ENCODE measurements around the gene CAMK2G. TPM values are rescaled to one million over a fixed set of nuclear protein-coding genes. Genes with fewer than 3 reads are reported as not detected.
A peak's percentile ranks its signal among the peaks of the same experiment; 100 is the strongest.

Gene CAMK2G
- total RNA-seq, 5 donors from 2014 or later (not counting 1 experiment from before 2014, with no cell fraction given): 50.6 to 59.9 (median 55.5) TPM

DNA sequence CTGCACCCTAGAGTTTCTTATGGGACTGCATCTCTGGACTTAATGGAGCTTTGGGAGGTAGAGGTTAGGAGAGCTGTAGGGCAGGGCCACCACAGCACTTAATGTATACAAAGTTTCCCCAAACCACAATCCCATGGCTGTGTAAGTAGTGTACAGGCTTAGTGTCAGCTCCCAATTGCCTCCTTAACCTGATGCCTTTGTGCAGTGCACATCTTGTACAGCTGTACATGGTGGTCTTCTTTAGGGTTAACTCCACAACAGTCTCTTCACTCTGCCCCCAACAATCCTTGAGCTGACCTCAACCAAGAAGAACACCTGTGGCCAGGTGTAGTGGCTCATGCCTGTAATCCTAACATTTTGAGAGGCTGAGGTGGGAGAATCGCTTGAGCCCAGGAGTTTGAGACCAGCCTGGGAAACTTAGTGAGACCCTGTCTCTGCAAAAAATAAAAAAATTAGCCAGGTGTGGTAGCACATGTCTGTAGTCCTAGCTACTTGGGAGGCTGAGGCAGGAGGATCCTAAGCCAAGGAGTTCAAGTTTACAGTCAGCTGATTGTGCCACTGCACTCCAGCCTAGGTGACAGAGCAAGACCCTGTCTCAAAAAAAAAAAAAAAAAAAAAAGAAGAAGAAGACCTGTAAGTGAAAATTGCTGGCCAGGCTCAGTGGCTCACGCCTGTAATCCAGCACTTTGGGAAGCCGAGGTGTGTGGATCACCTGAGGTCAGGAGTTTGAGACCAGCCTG, 43.4 kb upstream of the CAMK2G start:
- Histone ChIP-seq H3K4me3 (ENCODE audit: control insufficient read depth in 1 of 2, extremely low read depth in 1 of 2, low read length in 1 of 2) (no peak overlapping the region), H3K27me3 (replicated peaks in 1 of 2; ENCODE audit: control insufficient read depth in 2 of 2, extremely low read depth in 1 of 2, insufficient read depth in 2 of 2, low read length in 1 of 2) (peaks cover 0 to 40% of the 10 kb centered on the region in 2 experiments), H3K9me3 (peaks cover 2% of the 10 kb centered on the region), H3K27ac (ENCODE audit: low read length) (no peak overlapping the region), H3K36me3 (ENCODE audit: control insufficient read depth in 2 of 2, extremely low read depth in 1 of 2, insufficient read depth in 1 of 2, low read length in 1 of 2) (no peaks in the 10 kb centered on the region), H3K4me1 (ENCODE audit: control insufficient read depth in 1 of 2, extremely low read depth in 1 of 2, insufficient read depth in 2 of 2, low read length in 2 of 2) (peaks cover 11 to 33% of the 10 kb centered on the region in 2 experiments)
- no peak for DNase-seq
- Mint-ChIP-seq H3K27ac (no peak overlapping the region), H3K4me1 (peaks cover 23 to 34% (median 27%) of the 10 kb centered on the region in 3 donors), H3K27me3 (peaks cover 11 to 26% of the 10 kb centered on the region in 2 donors), H3K9me3 (peaks cover 0 to 5% (median 0%) of the 10 kb centered on the region in 3 donors), H3K4me3 (no peak overlapping the region), H3K36me3 (no peaks in the 10 kb centered on the region)
- ChIA-PET CTCF (interaction anchor here in 1 of 2 donors (0.5 to 0.6 kb wide), 2 partner anchors 9 to 20 kb away, joined by 3 to 4 read pairs; no protein-coding TSS in a partner anchor), POLR2A (interaction anchor here in 1 of 2 donors (0.5 kb wide), 1 partner anchor 168 kb away, joined by 3 read pairs; no protein-coding TSS in a partner anchor)
- no peak for ATAC-seq (replicated peaks in 1 of 4)
- WGBS (ENCODE audit: insufficient coverage): no CpG with 5 or more reads among the region's 3 CpGs

DNA sequence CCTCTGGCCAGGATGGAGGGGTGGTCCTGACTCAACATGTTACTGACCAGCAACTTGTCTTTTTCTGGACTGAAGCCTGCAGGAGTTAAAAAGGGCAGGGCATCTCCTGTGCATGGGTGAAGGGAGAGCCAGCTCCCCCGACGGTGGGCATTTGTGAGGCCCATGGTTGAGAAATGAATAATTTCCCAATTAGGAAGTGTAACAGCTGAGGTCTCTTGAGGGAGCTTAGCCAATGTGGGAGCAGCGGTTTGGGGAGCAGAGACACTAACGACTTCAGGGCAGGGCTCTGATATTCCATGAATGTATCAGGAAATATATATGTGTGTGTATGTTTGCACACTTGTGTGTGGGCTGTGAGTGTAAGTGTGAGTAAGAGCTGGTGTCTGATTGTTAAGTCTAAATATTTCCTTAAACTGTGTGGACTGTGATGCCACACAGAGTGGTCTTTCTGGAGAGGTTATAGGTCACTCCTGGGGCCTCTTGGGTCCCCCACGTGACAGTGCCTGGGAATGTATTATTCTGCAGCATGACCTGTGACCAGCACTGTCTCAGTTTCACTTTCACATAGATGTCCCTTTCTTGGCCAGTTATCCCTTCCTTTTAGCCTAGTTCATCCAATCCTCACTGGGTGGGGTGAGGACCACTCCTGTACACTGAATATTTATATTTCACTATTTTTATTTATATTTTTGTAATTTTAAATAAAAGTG, 42.6 kb upstream of the CAMK2G start:
- POLR2A ChIA-PET: interaction anchor here in 1 of 2 donors (0.7 kb wide), 1 partner anchor 14 kb away, joined by 3 read pairs; no protein-coding TSS in a partner anchor

DNA sequence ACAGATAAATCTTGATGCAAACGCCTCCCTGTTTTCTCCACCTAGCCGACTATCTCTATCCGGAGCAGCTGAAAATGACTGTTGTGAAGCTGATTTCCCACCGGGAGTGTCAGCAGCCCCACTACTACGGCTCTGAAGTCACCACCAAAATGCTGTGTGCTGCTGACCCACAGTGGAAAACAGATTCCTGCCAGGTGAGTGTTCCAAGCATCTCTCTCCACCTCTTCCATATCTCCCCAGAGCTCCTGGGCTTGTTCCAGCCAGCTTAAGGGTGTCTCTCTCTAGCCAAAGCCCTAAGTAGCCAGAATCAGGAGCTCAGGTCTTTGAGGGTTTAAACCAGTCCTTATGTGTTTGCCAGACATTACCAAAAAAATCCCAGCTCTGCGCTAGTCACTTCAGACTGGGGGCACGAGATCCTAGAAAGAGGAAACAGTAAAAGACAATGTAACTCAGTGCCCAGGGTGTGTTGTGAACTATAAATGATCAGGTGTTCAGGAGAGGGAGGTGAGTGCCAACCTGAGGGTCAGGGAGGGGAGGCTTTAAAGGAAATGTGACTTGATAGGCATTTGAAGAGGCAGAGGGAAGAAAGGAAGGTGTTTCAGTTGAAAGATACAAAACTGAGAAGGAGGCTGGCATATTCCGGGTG, 41.0 kb upstream of the CAMK2G start:
- H3K9me3 Mint-ChIP-seq: peaks cover 0 to 5% (median 0%) of the 10 kb centered on the region in 3 donors
- WGBS (ENCODE audit: insufficient coverage): 95% methylated on average over 8 of the region's 8 CpGs
- Histone ChIP-seq H3K27ac (ENCODE audit: low read length) (no peak overlapping the region), H3K4me1 (ENCODE audit: control insufficient read depth in 1 of 2, extremely low read depth in 1 of 2, insufficient read depth in 2 of 2, low read length in 2 of 2) (peaks cover 3 to 24% of the 10 kb centered on the region in 2 experiments), H3K4me3 (ENCODE audit: control insufficient read depth in 1 of 2, extremely low read depth in 1 of 2, low read length in 1 of 2) (no peak overlapping the region), H3K27me3 (replicated peaks in 1 of 2; ENCODE audit: control insufficient read depth in 2 of 2, extremely low read depth in 1 of 2, insufficient read depth in 2 of 2, low read length in 1 of 2) (peaks cover 0 to 56% of the 10 kb centered on the region in 2 experiments), H3K36me3 (ENCODE audit: control insufficient read depth in 2 of 2, extremely low read depth in 1 of 2, insufficient read depth in 1 of 2, low read length in 1 of 2) (no peaks in the 10 kb centered on the region), H3K9me3 (peaks cover 2% of the 10 kb centered on the region)
- peaks cover 19 to 32% (median 22%) of the 10 kb centered on the region in 3 donors for H3K4me1 Mint-ChIP-seq
- DNase-seq: no peak
- POLR2A ChIA-PET: no interaction called here
- peaks cover 27 to 39% of the 10 kb centered on the region in 2 donors for H3K27me3 Mint-ChIP-seq
- no peak overlapping the region for H3K27ac Mint-ChIP-seq
- CTCF ChIA-PET: no interaction called here
- H3K36me3 Mint-ChIP-seq: no peaks in the 10 kb centered on the region
- no peak overlapping the region for H3K4me3 Mint-ChIP-seq
- ATAC-seq (replicated peaks in 1 of 4): no peak

More for the DNA sequence above, 42.6 kb upstream of the CAMK2G start:
- H3K27me3 Mint-ChIP-seq: peaks cover 15 to 29% of the 10 kb centered on the region in 2 donors
- ATAC-seq (replicated peaks in 1 of 4) (no peak), DNase-seq (no peak)
- H3K4me3 Mint-ChIP-seq: no peak overlapping the region
- peaks cover 16 to 28% (median 21%) of the 10 kb centered on the region in 3 donors for H3K4me1 Mint-ChIP-seq
- no peaks in the 10 kb centered on the region for H3K36me3 Mint-ChIP-seq
- peaks cover 5 to 26% of the 10 kb centered on the region in 2 experiments for H3K4me1 ChIP-seq (ENCODE audit: control insufficient read depth in 1 of 2, extremely low read depth in 1 of 2, insufficient read depth in 2 of 2, low read length in 2 of 2)
- 73% methylated on average over 5 of the region's 5 CpGs for WGBS (ENCODE audit: insufficient coverage)
- H3K4me3 ChIP-seq (ENCODE audit: control insufficient read depth in 1 of 2, extremely low read depth in 1 of 2, low read length in 1 of 2): no peak overlapping the region
- H3K9me3 ChIP-seq: peaks cover 2% of the 10 kb centered on the region
- H3K36me3 ChIP-seq (ENCODE audit: control insufficient read depth in 2 of 2, extremely low read depth in 1 of 2, insufficient read depth in 1 of 2, low read length in 1 of 2): no peaks in the 10 kb centered on the region
- H3K27ac Mint-ChIP-seq: no peak overlapping the region
- H3K27ac ChIP-seq (ENCODE audit: low read length): no peak overlapping the region
- H3K9me3 Mint-ChIP-seq: peaks cover 0 to 5% (median 0%) of the 10 kb centered on the region in 3 donors
- peaks cover 0 to 48% of the 10 kb centered on the region in 2 experiments for H3K27me3 ChIP-seq (replicated peaks in 1 of 2; ENCODE audit: control insufficient read depth in 2 of 2, extremely low read depth in 1 of 2, insufficient read depth in 2 of 2, low read length in 1 of 2)
- CTCF ChIA-PET: interaction anchor here in 1 of 2 donors (0.5 kb wide), 1 partner anchor 142 kb away, joined by 3 read pairs; no protein-coding TSS in a partner anchor

DNA sequence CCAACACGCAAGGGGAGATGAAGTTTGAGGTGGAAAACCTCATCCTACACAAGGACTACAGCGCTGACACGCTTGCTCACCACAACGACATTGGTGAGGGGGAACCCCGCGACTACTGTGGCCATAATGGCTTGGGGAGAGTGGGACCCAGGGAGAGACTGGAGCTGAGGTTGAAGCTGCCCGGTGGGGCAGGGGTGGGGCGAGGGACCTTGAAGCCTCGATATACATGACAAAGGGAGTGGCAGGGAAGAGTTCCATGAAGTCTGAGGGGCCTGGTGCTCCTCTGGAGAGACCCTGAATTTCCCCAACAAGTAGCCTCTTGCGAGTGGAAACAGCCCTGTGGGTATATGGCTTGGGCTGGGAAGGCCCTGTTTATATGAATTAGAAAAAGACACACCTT, 39.7 kb upstream of the CAMK2G start:
- Mint-ChIP-seq H3K27ac (no peak overlapping the region), H3K36me3 (no peaks in the 10 kb centered on the region), H3K9me3 (peaks cover 0 to 5% (median 0%) of the 10 kb centered on the region in 3 donors), H3K27me3 (peaks cover 37 to 44% of the 10 kb centered on the region in 2 donors), H3K4me1 (peaks cover 19 to 32% (median 27%) of the 10 kb centered on the region in 3 donors), H3K4me3 (no peak overlapping the region)
- WGBS (ENCODE audit: insufficient coverage): 96% methylated on average over 5 of the region's 10 CpGs
- peaks cover 2% of the 10 kb centered on the region for H3K9me3 ChIP-seq
- no peaks in the 10 kb centered on the region for H3K36me3 ChIP-seq (ENCODE audit: control insufficient read depth in 2 of 2, extremely low read depth in 1 of 2, insufficient read depth in 1 of 2, low read length in 1 of 2)
- no peak overlapping the region for H3K4me3 ChIP-seq (ENCODE audit: control insufficient read depth in 1 of 2, extremely low read depth in 1 of 2, low read length in 1 of 2)
- ATAC-seq (replicated peaks in 1 of 4) (no peak), DNase-seq (no peak)
- peaks cover 0 to 24% of the 10 kb centered on the region in 2 experiments for H3K4me1 ChIP-seq (ENCODE audit: control insufficient read depth in 1 of 2, extremely low read depth in 1 of 2, insufficient read depth in 2 of 2, low read length in 2 of 2)
- POLR2A ChIA-PET: no interaction called here
- CTCF ChIA-PET: no interaction called here
- H3K27ac ChIP-seq (ENCODE audit: low read length): no peak overlapping the region
- H3K27me3 ChIP-seq (replicated peaks in 1 of 2; ENCODE audit: control insufficient read depth in 2 of 2, extremely low read depth in 1 of 2, insufficient read depth in 2 of 2, low read length in 1 of 2): peaks cover 0 to 60% of the 10 kb centered on the region in 2 experiments

DNA sequence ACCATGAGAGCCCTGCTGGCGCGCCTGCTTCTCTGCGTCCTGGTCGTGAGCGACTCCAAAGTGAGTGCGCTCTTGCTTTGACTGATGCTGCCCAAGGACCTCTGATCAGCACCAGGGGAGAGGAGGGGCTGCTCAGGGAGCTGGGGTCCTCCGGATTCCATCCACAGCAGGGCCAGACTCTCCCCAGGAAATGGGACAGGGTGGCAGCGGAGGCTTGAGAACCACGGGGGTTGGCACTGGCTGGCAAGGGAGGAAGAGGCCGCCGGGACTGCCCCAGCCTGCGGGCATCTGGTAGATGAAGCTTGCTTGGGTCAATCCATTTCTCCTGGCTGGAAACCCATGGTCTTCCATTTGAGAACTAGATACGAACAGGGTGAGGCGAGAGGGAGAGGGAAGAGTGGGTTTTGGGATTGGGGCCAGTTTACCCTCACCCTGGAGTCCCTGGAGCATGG, 37.2 kb upstream of the CAMK2G start:
- no peak for ATAC-seq (replicated peaks in 1 of 4)
- Mint-ChIP-seq H3K27ac (no peak overlapping the region), H3K9me3 (no peaks in the 10 kb centered on the region), H3K4me3 (peak overlapping the region; percentile 84 to 86 (median 85)), H3K27me3 (peaks cover 53 to 59% of the 10 kb centered on the region in 2 donors), H3K36me3 (no peaks in the 10 kb centered on the region), H3K4me1 (peaks cover 29 to 37% (median 34%) of the 10 kb centered on the region in 3 donors)
- Histone ChIP-seq H3K27ac (ENCODE audit: low read length) (no peak overlapping the region), H3K4me3 (ENCODE audit: control insufficient read depth in 1 of 2, extremely low read depth in 1 of 2, low read length in 1 of 2) (peak overlapping the region; percentile 35 to 52), H3K27me3 (replicated peaks in 1 of 2; ENCODE audit: control insufficient read depth in 2 of 2, extremely low read depth in 1 of 2, insufficient read depth in 2 of 2, low read length in 1 of 2) (peaks cover 0 to 79% of the 10 kb centered on the region in 2 experiments), H3K4me1 (ENCODE audit: control insufficient read depth in 1 of 2, extremely low read depth in 1 of 2, insufficient read depth in 2 of 2, low read length in 2 of 2) (peaks cover 0 to 38% of the 10 kb centered on the region in 2 experiments), H3K9me3 (no peaks in the 10 kb centered on the region), H3K36me3 (ENCODE audit: control insufficient read depth in 2 of 2, extremely low read depth in 1 of 2, insufficient read depth in 1 of 2, low read length in 1 of 2) (no peaks in the 10 kb centered on the region)
- DNase-seq: peak in 1 of 35 experiments; percentile 19
- ChIA-PET POLR2A (interaction anchor here (0.5 to 0.6 kb wide), 2 partner anchors 12 to 140 kb away, joined by 7 to 16 read pairs; no protein-coding TSS in a partner anchor), CTCF (no interaction called here)
- WGBS (ENCODE audit: insufficient coverage): 5% methylated on average over 11 of the region's 14 CpGs

Measured in T-cell (primary cell).